NT2/D1 (cell line): ENCODE measurements around the gene ABLIM1.

ENCODE experiments used
- DNase-seq: peaks from one replicate; pipeline ENCODE4 v3.0.0-alpha.2; 2011; ENCODE audit warnings: low read depth, low spot score
- H3K27me3 ChIP-seq: 2 replicates; pipeline ENCODE4 v1.6.0; 2011; ENCODE audit warnings: mild to moderate bottlenecking; ENCODE audit not compliant: insufficient read length, insufficient read depth
- H3K36me3 ChIP-seq: 2 replicates; pipeline ENCODE4 v1.6.1; 2011; ENCODE audit warnings: mild to moderate bottlenecking, low read length, mixed read lengths; ENCODE audit not compliant: insufficient read depth, insufficient read length
- H3K4me1 ChIP-seq: 2 replicates; pipeline ENCODE4 v1.5.1; 2011; ENCODE audit not compliant: insufficient read depth, insufficient read length
- H3K4me3 ChIP-seq: 2 replicates; pipeline ENCODE4 v1.5.1; 2011; ENCODE audit warnings: low read depth; ENCODE audit not compliant: insufficient read length
- H3K9ac ChIP-seq: 2 replicates; pipeline ENCODE4 v1.6.0; 2011; ENCODE audit warnings: low read depth; ENCODE audit not compliant: insufficient read length
- H3K9me3 ChIP-seq: 2 replicates; pipeline ENCODE4 v1.5.1; 2011; ENCODE audit warnings: mild to moderate bottlenecking, low read length; ENCODE audit not compliant: insufficient read depth
- SUZ12 ChIP-seq: IDR thresholded peaks from 2 replicates; pipeline ENCODE4 v1.6.1; 2011; ENCODE audit not compliant: insufficient read length, insufficient read depth; ENCODE audit errors: extremely low read depth
- YY1 ChIP-seq: IDR thresholded peaks from 2 replicates; pipeline ENCODE4 v1.6.1; 2011; ENCODE audit not compliant: insufficient read length, insufficient read depth
- ZNF274 ChIP-seq: IDR thresholded peaks from 2 replicates; pipeline ENCODE4 v1.6.1; 2011; ENCODE audit warnings: mild to moderate bottlenecking, low read depth, low read length

Gene ABLIM1

GRCh38 chr10:114647545-114648138 lies 10.4 kb downstream of the ABLIM1 start:
- no peaks in the 10 kb centered on the region for H3K4me1 ChIP-seq
- H3K9me3 ChIP-seq = no peaks in the 10 kb centered on the region
- H3K36me3 ChIP-seq = no peaks in the 10 kb centered on the region
- DNase-seq = no peak
- TF ChIP-seq SUZ12 (no peak), ZNF274 (no peak), YY1 (no peak)
- no peak overlapping the region for H3K4me3 ChIP-seq
- H3K9ac ChIP-seq = no peak overlapping the region
- no peaks in the 10 kb centered on the region for H3K27me3 ChIP-seq

- DNase-seq = no peak
- no peak for TF ChIP-seq SUZ12
- TF ChIP-seq YY1 = no peak
- TF ChIP-seq ZNF274 = no peak
- H3K36me3 ChIP-seq = no peaks in the 10 kb centered on the region
Measured at GRCh38 chr10:114646426-114646825, 11.6 kb downstream of the ABLIM1 start.

DNA sequence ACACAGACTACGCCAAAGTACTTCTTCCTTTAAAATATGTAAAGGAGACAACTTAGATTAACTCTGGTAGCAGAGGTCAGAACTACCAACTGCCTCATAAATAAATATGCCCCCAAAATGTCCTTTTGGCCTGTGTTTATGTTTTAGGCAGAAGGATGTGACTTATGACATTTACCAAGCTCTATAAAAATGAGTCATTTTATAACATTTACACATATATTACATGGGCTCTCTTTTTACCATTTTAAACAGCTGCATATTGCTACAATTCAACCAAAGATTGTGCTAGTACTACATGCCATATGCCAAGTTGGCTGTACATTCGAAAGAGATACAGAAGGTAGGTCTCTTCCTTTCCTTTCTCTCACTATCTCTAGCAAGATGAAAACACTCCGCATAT lies 12.4 kb downstream of the ABLIM1 start:
- Histone ChIP-seq H3K9ac (no peak overlapping the region), H3K9me3 (no peaks in the 10 kb centered on the region), H3K4me3 (no peak overlapping the region), H3K36me3 (no peaks in the 10 kb centered on the region), H3K4me1 (no peaks in the 10 kb centered on the region), H3K27me3 (no peaks in the 10 kb centered on the region)
- TF ChIP-seq YY1 = no peak
- TF ChIP-seq SUZ12 = no peak
- TF ChIP-seq ZNF274 = no peak
- DNase-seq = no peak

More at GRCh38 chr10:114646426-114646825, 11.6 kb downstream of the ABLIM1 start:
- H3K27me3 ChIP-seq = no peaks in the 10 kb centered on the region
- H3K9ac ChIP-seq = no peak overlapping the region
- H3K4me1 ChIP-seq = no peaks in the 10 kb centered on the region
- H3K4me3 ChIP-seq = no peak overlapping the region
- no peaks in the 10 kb centered on the region for H3K9me3 ChIP-seq

- no peak for DNase-seq
- no peak overlapping the region for H3K4me3 ChIP-seq
Measured at GRCh38 chr10:114643158-114643557, 14.9 kb downstream of the ABLIM1 start.

DNA sequence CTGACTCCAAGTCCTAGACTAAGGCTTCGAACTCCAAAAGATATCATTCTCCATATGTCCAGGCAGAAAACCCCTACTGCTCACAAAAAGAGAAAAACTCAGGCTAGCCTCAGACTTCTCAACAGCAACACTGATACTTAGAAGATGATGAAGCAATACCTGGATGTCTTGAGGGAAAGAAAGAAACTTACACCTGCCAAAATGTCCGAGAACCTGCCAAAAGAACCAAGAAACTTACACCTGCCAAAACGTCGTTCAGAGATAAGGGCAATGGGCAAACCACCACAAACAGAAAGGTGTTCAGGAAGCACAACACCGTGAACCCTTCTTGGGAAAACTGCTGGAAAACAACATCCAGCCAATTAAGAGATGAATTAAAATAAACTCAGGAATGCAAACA lies 15.3 kb downstream of the ABLIM1 start:
- TF ChIP-seq SUZ12 = no peak
- TF ChIP-seq ZNF274 = no peak
- TF ChIP-seq YY1 = no peak
- H3K9me3 ChIP-seq = no peaks in the 10 kb centered on the region
- no peak for DNase-seq
- no peak overlapping the region for H3K9ac ChIP-seq
- no peaks in the 10 kb centered on the region for H3K27me3 ChIP-seq
- no peaks in the 10 kb centered on the region for H3K4me1 ChIP-seq
- H3K36me3 ChIP-seq = no peaks in the 10 kb centered on the region
- no peak overlapping the region for H3K4me3 ChIP-seq

More at GRCh38 chr10:114643158-114643557, 14.9 kb downstream of the ABLIM1 start:
- H3K4me1 ChIP-seq = no peaks in the 10 kb centered on the region
- no peaks in the 10 kb centered on the region for H3K9me3 ChIP-seq
- TF ChIP-seq SUZ12 (no peak), ZNF274 (no peak), YY1 (no peak)
- no peak overlapping the region for H3K9ac ChIP-seq
- H3K27me3 ChIP-seq = no peaks in the 10 kb centered on the region
- no peaks in the 10 kb centered on the region for H3K36me3 ChIP-seq

- no peak for DNase-seq
- H3K4me3 ChIP-seq = no peak overlapping the region
- H3K4me1 ChIP-seq = no peaks in the 10 kb centered on the region
Measured at GRCh38 chr10:114638821-114639625, 19.1 kb downstream of the ABLIM1 start.

DNA sequence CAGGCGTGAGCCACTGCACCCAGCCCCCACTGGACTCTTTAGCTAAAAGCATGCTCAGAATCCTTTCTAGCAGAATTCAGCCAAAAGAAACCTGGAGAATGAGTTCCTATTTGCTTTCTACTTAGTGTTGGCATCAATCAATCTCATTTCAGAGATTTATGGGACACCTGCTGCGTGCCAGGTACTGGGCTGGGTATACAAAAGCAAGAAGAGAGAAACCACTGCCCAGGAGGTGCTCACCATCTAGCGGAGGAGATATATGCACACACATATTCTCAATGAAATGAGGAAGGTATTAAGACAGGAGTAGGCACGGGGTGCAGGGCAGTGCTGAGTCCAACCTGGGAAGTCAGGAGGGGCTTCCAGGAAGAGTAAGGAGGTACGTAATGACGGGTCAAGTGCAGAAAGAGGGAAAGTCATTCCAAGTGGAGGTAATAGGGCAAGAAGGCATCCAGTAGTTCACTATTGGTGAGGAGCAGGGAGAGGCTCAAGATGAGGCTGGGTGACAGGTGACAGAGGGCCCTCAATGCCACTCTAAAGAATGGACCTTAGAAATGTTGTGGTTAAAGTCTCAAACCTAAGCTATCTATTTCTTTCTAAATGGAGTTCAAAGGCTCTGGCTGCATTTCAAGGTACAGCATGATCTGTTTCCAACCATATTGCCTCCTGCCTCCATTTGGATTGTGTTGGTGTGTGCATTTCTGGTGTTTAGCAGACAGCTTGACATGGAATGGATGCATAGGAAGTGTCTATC lies 22.1 kb downstream of the ABLIM1 start:
- H3K4me1 ChIP-seq = peaks cover 10% of the 10 kb centered on the region
- TF ChIP-seq SUZ12 (no peak), YY1 (no peak), ZNF274 (no peak)
- H3K27me3 ChIP-seq = peaks cover 19% of the 10 kb centered on the region
- no peak for DNase-seq
- no peak overlapping the region for H3K9ac ChIP-seq
- H3K36me3 ChIP-seq = no peaks in the 10 kb centered on the region
- no peak overlapping the region for H3K4me3 ChIP-seq
- H3K9me3 ChIP-seq = no peaks in the 10 kb centered on the region

More at GRCh38 chr10:114638821-114639625, 19.1 kb downstream of the ABLIM1 start:
- H3K9me3 ChIP-seq = no peaks in the 10 kb centered on the region
- H3K27me3 ChIP-seq = no peaks in the 10 kb centered on the region
- no peaks in the 10 kb centered on the region for H3K36me3 ChIP-seq
- TF ChIP-seq ZNF274 = no peak
- TF ChIP-seq SUZ12 = no peak
- TF ChIP-seq YY1 = no peak
- no peak overlapping the region for H3K9ac ChIP-seq
